EL (cell line): Measurements from ENCODE around the gene IL1A.
A peak's percentile ranks its signal among the peaks of the same experiment; 100 is the strongest.

Experiments
- DNase-seq: peaks from one replicate; pipeline ENCODE4 v3.0.0-alpha.2; 2016

Gene IL1A

GRCh38 chr2:112784199-112785189 lies at the start of gene IL1A:
Gene IL1A, minus strand, starts transcription at chr2:112784493. Its CDS starts 723 bp downstream, at chr2:112783770.
- peak; percentile 71 for DNase-seq

- no peak for DNase-seq
Observed at GRCh38 chr2:112833976-112834375, 49.7 kb upstream of the IL1A start.

GRCh38 chr2:112833639-112833931 lies 49.3 kb upstream of the IL1A start:
- DNase-seq: peak; percentile 27

GRCh38 chr2:112832841-112833638 lies 48.7 kb upstream of the IL1A start:
- DNase-seq: no peak

- DNase-seq: no peak
Observed at GRCh38 chr2:112831946-112832840, 47.9 kb upstream of the IL1A start.

- DNase-seq: no peak
Observed at GRCh38 chr2:112831513-112831845, 47.2 kb upstream of the IL1A start.

- DNase-seq: no peak
Observed at GRCh38 chr2:112830682-112831512, 46.6 kb upstream of the IL1A start.

GRCh38 chr2:112829961-112830681 lies 45.8 kb upstream of the IL1A start:
- DNase-seq: no peak

GRCh38 chr2:112829101-112829960 lies 45.0 kb upstream of the IL1A start:
- DNase-seq: no peak

GRCh38 chr2:112828251-112828691 lies 44.0 kb upstream of the IL1A start:
- DNase-seq: no peak

GRCh38 chr2:112827604-112828185 lies 43.4 kb upstream of the IL1A start:
- no peak for DNase-seq

- no peak for DNase-seq
Observed at GRCh38 chr2:112827009-112827408, 42.7 kb upstream of the IL1A start.

- DNase-seq: no peak
Observed at GRCh38 chr2:112825706-112826105, 41.4 kb upstream of the IL1A start.

- no peak for DNase-seq
Observed at GRCh38 chr2:112824694-112825085, 40.4 kb upstream of the IL1A start.

GRCh38 chr2:112821682-112822081 lies 37.4 kb upstream of the IL1A start:
- DNase-seq: no peak

GRCh38 chr2:112821142-112821541 lies 36.8 kb upstream of the IL1A start:
- no peak for DNase-seq

- no peak for DNase-seq
Observed at GRCh38 chr2:112820343-112820742, 36.0 kb upstream of the IL1A start.

GRCh38 chr2:112819081-112819480 lies 34.8 kb upstream of the IL1A start:
- DNase-seq: no peak

GRCh38 chr2:112818094-112818902 lies 34.0 kb upstream of the IL1A start:
- DNase-seq: no peak
